Measurements from ENCODE around the gene DMD. TPM values are rescaled to one million over a fixed set of nuclear protein-coding genes. Genes with fewer than 3 reads are reported as not detected.
A peak's percentile ranks its signal among the peaks of the same experiment; 100 is the strongest.

The DMD gene
- total and polyA plus RNA-seq, 2 of the 13 experiments (the other 11 are each of a cell fraction or from before 2014, with no cell fraction given): 17.6 to 25.9 TPM

GRCh38 chrX:31807165-31807564 lies 1404.2 kb downstream of the DMD start:
- H3K9me3 ChIP-seq (ENCODE audit: low read length): no peaks in the 10 kb centered on the region
- no peak overlapping the region for H2AFZ ChIP-seq (ENCODE audit: low read length)
- no peak overlapping the region for H3K4me3 ChIP-seq (replicated peaks in 1 of 3; ENCODE audit: insufficient read depth in 1 of 3, low read depth in 2 of 3, low read length in 3 of 3)
- TF ChIP-seq ONECUT2 (CRISPR knock-in tag; IDR thresholded peaks at IDR 0.05): peak; percentile 52; the same call in 1 of the 2 replicates
- TF ChIP-seq HHEX (CRISPR knock-in tag; IDR thresholded peaks at IDR 0.05): peak; percentile 77
- TF ChIP-seq ZNF609 (CRISPR knock-in tag; IDR thresholded peaks at IDR 0.05; ENCODE audit: borderline replicate concordance): peak; percentile 33; the same call in 1 of the 2 replicates
- no peak for TF ChIP-seq ZNF275 (CRISPR knock-in tag; IDR thresholded peaks at IDR 0.05; ENCODE audit: borderline replicate concordance)
- TF ChIP-seq U2AF2 (IDR thresholded peaks at IDR 0.05; ENCODE audit: low read depth, low read length): no peak
- peak; percentile 85 for TF ChIP-seq KAT2B (IDR thresholded peaks at IDR 0.05; ENCODE audit: borderline replicate concordance, low read depth, low read length)
- in situ Hi-C loops (cut with HindIII; ENCODE audit: extremely low pct_ligation_motif_present, low pct_unique_long_range_greater_than_20kb): no loop called here
- no TSS peak for BruUV-seq (replicated peaks)
- peak; percentile 22; the same call in 1 of the 3 replicates for ATAC-seq
- no peak for DNase-seq (ENCODE audit: low spot score)
- H3K4me2 ChIP-seq (ENCODE audit: low read depth, low read length): no peak overlapping the region
- intact Hi-C loops (cut with micrococcal nuclease; ENCODE audit: unreplicated experiment): no loop called here
- POLR2A ChIA-PET: no interaction called here
- WGBS (ENCODE audit: low lambda C conversion rate): 4% methylated on average over 2 of the region's 2 CpGs
- H3K27me3 ChIP-seq (ENCODE audit: control insufficient read depth in 1 of 2, insufficient read depth in 2 of 2, low read length in 2 of 2): no peaks in the 10 kb centered on the region
- no peaks in the 10 kb centered on the region for H3K79me2 ChIP-seq (ENCODE audit: insufficient read depth, low read length)
- FAIRE-seq: no peak
- CTCF ChIA-PET (ENCODE audit: low intra/inter-chr PET ratio, low total read pairs): no interaction called here
- H3K9ac ChIP-seq (ENCODE audit: insufficient read depth, low read depth, low read length): no peak overlapping the region
- no peaks in the 10 kb centered on the region for H4K20me1 ChIP-seq (ENCODE audit: insufficient read depth, low read length)
- no peaks in the 10 kb centered on the region for H3K36me3 ChIP-seq (replicated peaks in 1 of 2; ENCODE audit: control insufficient read depth in 1 of 2, insufficient read depth in 2 of 2, low read length in 2 of 2)
- H3K27ac ChIP-seq (ENCODE audit: extremely low read length, insufficient read depth, low read length): no peak overlapping the region
- H3K4me1 ChIP-seq (ENCODE audit: insufficient read depth, low read length): no peaks in the 10 kb centered on the region

Data from HepG2 (cell line).